ENCODE measurements around the gene MOSPD3.
"Not testable (repeated sequence)": the region's sequence is repeated elsewhere in the genome, so short reads cannot be mapped to it uniquely, and the experiment has no call there.

MOSPD3 gene

GRCh38 chr7:100611983-100612729 lies at the start of gene MOSPD3:
TSS of gene MOSPD3 (plus strand) at chr7:100612540. CDS start at chr7:100612792, 252 bp downstream.
- DNase-seq: peak; percentile 80

GRCh38 chr7:100563100-100563564 lies 49.2 kb upstream of the MOSPD3 start:
- no peak for DNase-seq

GRCh38 chr7:100563809-100564400 lies 48.4 kb upstream of the MOSPD3 start:
- no peak for DNase-seq

GRCh38 chr7:100564405-100564804 lies 47.9 kb upstream of the MOSPD3 start:
- not testable (repeated sequence) for DNase-seq

GRCh38 chr7:100565133-100565571 lies 47.2 kb upstream of the MOSPD3 start:
- no peak for DNase-seq

GRCh38 chr7:100566018-100566531 lies 46.3 kb upstream of the MOSPD3 start:
- DNase-seq: no peak

GRCh38 chr7:100567031-100567730 lies 45.2 kb upstream of the MOSPD3 start:
- no peak for DNase-seq

GRCh38 chr7:100567751-100568175 lies 44.6 kb upstream of the MOSPD3 start:
- no peak for DNase-seq

- no peak for DNase-seq
Measured at GRCh38 chr7:100568176-100568895, 44.0 kb upstream of the MOSPD3 start.

GRCh38 chr7:100568896-100569844 lies 43.2 kb upstream of the MOSPD3 start:
- DNase-seq: no peak

- no peak for DNase-seq
Measured at GRCh38 chr7:100570954-100571828, 41.1 kb upstream of the MOSPD3 start.

- no peak for DNase-seq
Measured at GRCh38 chr7:100571829-100572116, 40.6 kb upstream of the MOSPD3 start.

- DNase-seq: no peak
Measured at GRCh38 chr7:100572281-100572948, 39.9 kb upstream of the MOSPD3 start.

- DNase-seq: no peak
Measured at GRCh38 chr7:100572949-100573675, 39.2 kb upstream of the MOSPD3 start.

GRCh38 chr7:100573691-100574361 lies 38.5 kb upstream of the MOSPD3 start, which contains the start of gene SAP25:
TSS of gene SAP25 (minus strand) at chr7:100573900. CDS start at chr7:100573742, 158 bp downstream.
- no peak for DNase-seq

GRCh38 chr7:100574362-100575205 lies 37.8 kb upstream of the MOSPD3 start:
- DNase-seq: no peak

- no peak for DNase-seq
Measured at GRCh38 chr7:100575206-100575631, 37.1 kb upstream of the MOSPD3 start.

Data from cortex of kidney (tissue), 1 donor.